T47D (cell line): Measurements from ENCODE around the gene ONECUT1.
A peak's percentile ranks its signal among the peaks of the same experiment; 100 is the strongest.

Source experiments
- DNase-seq, 2 experiments: peaks; one replicate each; pipeline versions ENCODE4 v3.0.0 to v3.0.0-alpha.2; 2011 to 2012; ENCODE audit warnings: low read depth in 1 of 2, low spot score in 1 of 2
- JUND ChIP-seq: IDR thresholded peaks from 2 replicates; pipeline ENCODE4 v1.6.1; 2012; ENCODE audit warnings: low read depth
- in situ Hi-C: cut with HindIII; loops from 2 replicates; pipeline ENCODE4 v1.10.0; 2016; ENCODE audit warnings: low sequenced_read_pairs, low pct_unique_long_range_greater_than_20kb

The ONECUT1 gene

DNA sequence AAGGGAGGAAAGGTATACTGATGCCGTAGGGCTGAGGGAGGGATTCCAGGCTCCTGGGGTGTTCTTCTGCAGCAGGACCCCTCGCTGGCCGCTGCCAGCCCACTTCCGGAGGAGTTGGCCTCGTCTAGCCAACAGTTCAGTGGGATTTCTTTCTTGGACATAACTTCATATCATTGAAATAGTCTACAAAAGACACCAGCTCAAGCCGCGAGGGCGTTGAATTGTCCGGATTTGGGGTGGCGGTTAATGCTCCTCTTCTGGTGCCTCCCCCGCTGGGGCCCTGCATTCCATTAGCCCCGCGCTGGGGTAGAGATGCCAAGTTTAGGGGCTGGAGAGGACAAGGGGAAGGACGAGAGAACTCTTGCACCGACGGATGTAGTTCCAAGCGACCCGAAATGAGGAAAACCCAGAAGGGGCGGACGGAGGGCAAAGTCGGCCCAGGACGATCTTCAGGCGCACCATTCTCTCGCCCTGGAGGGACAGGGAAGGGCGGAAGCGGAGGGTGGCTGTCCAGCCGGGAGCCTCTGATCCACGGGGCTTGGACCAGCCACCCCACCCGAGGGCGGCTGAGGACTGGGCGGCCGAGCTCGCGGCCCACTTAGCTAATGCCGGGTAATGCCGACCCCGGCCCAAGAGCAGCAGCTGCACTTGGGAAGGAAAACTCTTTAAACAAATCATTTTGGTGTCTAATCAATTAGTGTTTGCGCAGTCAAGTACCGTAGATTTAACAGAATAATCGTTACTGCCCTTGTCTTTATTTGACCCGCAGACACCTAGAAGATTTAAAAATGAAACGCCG, 4.7 kb upstream of the ONECUT1 start:
- no peak for TF ChIP-seq JUND
- no peak for DNase-seq
- in situ Hi-C loops = no loop called here

DNA sequence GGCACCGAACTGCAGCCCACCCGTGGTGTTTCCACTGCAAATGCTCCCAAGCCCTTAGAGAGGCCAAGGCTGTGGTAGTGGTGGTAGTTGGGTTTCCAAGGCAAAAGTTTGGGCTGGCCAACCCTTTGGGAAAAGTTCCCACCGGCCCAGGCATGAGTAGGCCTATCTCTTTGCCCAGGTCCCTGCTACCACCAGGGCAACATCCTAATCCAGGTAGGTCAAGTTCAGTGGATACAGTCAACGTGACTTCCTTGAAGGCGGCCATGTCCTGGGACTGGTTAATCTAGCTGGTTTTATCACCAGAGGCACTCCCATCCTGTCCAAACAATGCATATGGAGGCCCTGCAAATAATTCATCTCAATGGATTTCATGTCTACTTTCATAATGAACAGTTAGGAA, 1.6 kb upstream of the ONECUT1 start:
- no peak for TF ChIP-seq JUND
- in situ Hi-C loops = no loop called here

DNA sequence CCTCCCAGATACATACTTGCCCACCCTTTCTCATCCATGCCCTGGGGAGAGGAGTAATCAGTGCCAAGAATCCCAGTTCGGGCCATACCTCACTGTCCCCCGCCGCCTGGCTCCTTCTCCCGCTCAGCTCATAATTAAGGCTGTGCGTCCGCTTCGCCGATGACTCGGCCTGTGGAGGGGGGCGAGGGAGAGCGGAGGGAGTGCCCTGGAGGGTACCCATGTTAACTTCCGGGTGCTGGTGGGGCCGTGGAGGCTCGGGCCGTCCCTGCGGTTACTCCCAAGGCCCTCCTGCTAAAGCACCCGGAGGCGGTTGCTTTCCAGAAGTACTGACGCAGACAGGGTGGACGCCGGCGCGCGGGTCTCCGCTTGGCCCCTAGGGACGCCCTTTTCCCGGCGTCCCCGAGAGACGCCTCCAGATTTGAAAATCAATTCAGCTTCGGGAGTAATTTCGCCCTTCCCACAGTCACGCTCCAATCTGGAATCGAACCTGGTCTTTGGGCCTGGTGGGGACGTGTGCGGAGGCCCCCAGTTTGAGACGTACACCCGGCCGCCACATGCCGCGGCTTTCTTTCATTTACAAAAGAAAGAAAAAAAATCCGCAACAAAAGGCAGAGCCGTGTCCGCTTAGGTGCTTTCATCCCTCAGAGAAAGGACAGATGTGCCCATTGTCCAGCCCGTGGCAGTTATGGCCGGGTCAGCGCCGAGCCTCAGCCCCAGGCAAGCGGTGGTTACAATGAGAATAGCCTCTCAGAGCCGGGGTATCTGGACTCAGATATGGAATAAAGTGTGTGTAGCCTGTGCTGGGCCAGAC, 1.0 kb upstream of the ONECUT1 start:
- in situ Hi-C loops = no loop called here
- DNase-seq = no peak

More for the DNA sequence above, 1.6 kb upstream of the ONECUT1 start:
- no peak for DNase-seq

DNA sequence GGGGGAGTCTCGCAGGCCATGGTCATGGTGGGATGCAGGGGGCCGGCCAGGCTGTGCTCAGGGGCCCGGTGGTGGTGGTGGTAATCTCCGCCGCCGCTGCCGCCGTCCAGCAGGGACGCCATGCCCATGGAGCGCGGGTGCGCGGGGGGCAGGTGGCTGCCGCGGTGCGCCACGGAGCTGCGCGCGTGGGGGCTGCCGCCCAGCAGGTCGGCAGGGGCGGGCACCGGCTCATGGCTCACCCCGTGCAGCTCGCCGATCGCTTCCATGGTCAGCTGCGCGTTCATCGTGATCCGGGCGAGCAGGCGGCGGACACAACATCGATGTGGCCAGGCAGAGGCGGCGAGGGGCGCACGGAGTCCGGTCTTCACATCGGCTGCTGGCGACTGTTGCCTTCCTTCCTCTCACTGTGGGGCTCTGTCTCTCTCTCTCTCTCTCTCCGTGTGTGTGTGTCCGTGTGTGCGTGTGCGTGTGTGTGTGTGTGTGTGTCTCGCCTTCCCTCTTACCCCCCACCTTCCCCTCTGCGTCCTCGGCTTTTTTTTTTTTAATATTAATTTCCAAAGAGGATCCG, 451 bp downstream of the ONECUT1 start:
- no peak for TF ChIP-seq JUND
- peak in 1 of 2 experiments; percentile 36 for DNase-seq
- in situ Hi-C loops = no loop called here

More for the DNA sequence above, 1.0 kb upstream of the ONECUT1 start:
- no peak for TF ChIP-seq JUND

DNA sequence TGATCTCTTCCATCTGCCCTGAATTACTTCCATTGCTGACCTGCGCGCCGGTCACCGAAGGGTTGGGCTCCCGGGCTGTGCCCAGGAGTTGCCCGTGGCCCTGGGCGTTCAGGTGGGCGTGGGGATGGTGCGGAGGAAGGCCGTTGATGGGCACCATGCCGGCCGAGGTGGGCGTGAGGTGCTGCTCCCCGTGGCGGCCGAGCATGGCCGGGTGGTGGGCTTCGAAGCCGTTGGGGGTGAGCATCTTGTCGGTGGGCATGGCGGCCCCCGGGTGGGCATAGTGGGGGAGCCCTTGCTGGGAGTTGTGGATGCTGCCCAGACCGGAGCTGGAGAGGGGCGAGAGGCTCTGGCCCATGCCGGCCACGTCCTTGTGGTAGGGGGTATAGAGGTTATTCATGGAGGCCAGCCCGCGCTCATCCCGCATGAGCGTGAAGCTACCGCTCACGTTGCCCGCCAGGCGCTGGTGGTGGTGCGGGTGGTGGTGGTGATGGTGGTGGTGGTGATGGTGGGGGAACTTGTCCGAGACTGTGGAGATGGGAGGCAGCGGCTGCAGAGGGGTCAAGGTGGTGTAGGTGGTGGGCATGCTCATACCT, 1.0 kb downstream of the ONECUT1 start:
- no peak for DNase-seq
- in situ Hi-C loops = no loop called here

DNA sequence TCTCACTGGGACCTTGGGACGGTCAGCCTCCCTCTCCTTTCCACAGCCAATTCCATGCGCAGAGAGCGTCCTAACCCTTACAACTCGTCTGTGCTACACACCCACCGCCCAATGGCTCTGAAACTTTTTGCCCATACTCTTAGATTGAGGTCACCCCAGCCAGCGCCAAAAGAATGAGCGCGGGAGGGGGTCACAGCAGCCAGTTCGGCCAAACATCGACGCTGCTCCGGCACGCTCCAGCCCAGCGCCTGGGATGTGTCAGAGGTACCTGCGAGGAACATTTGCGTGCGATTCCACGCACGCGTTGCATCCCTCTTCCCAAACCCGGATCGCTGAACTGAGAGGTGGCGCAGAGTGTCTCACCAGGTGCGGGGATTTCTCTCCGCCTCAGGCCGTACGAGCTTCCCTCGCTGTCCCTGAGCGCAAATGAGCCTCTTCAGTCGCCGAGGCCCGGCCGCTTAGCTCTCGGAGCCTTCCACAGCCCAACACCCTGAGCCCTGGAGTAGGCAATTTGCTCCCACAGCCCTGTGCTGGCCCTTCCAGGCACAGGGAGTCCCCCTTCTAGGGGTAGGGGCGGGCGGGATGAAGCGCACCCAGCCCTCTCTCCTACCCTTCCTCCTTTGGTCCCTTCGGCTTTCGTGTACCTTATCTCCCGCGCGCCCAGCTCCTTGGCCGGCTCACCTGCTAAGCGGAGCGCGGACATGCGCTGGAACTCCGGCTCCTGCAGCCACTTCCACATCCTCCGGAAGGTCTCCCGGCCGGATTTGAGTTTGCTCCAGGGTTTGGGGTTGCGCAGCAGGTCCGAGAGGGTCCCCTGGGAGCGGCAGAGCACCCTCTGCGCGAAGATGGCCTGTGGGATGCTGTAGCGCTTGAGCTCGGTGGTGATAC, 1.8 kb downstream of the ONECUT1 start:
- in situ Hi-C loops = no loop called here
- TF ChIP-seq JUND = no peak
- no peak for DNase-seq

More for the DNA sequence above, 1.0 kb downstream of the ONECUT1 start:
- TF ChIP-seq JUND = no peak

DNA sequence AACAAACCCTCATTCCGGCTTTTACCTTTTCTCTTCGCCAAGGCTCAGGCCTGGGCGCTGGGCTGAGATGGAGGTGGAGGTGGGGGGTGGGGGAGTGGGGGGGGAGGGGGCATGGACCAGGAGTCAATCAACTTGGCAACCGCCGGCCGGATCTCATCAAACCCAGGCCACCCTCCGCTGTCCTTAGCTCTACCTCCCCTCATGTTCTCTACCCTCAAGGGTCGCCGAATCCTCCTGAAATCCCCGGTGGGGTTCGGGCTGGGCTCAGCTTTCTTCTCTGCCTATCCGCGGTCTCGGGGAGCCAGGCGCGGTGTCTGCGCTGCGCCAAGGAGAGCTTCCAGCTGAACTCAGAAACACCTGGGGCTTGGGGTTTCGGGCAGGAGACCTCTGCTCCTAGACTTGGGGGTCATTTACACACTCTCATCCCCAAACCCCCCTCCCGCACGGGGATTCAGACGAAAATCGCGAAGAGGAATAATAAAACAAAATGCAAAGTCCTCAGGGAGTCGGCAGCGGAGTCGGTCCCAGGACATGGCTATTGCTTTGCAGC, 2.5 kb downstream of the ONECUT1 start:
- no peak for DNase-seq
- in situ Hi-C loops = no loop called here
- no peak for TF ChIP-seq JUND

DNA sequence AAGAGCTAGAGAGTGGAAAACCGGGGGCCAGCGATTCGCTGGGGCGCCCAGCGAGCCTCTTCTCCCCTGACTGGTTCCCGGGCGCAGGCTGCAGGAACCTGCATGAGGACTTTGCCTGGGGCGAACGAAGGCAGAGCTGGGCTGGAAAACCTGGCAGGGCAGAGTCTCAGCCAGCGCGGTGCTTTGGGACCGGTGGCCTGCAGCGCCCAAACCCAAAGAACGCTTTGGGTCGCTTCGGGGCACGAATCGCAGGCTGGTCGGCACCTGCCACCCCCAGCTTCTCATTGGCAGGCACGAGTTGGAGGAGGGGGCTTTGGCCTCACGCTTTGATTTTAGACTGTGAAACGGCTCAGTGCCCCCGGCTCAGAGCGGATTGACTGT, 3.0 kb downstream of the ONECUT1 start:
- TF ChIP-seq JUND = no peak
- in situ Hi-C loops = no loop called here
- DNase-seq = peak in 1 of 2 experiments; percentile 38

DNA sequence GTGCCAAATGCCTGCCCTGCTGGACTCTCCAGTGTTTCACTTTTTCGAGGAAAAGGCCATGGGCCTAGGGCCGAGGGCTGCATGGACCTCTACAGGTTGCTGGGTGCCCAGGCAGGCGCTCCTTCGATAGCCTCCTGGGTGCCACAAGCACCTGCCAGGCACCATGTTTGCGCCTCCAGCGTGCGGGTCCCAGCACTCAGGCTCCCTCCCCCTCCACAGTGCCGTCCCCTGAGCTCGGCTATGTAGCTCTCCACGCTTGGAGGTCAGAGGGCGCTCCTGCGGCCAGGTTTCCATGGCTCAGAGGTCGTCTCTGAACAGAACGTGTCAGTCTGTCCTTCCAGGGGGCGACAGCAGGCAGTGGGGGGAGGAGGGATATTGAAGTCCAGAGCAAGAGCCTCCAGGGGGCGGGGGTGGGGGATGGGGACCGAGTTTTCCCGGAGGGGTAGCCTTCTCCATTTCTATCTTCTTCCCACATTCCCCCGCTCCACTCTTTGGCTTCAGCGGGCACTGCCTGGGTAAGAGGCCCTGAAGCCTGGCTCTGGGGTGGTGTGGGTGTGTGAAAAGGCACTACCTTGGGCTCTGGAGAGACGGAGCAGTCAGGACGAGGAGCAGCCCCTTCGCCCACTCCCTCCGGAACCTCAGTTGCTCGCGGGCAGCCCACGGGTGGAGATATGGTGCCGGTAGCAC, 3.6 kb downstream of the ONECUT1 start:
- TF ChIP-seq JUND = no peak
- no peak for DNase-seq
- in situ Hi-C loops = no loop called here

DNA sequence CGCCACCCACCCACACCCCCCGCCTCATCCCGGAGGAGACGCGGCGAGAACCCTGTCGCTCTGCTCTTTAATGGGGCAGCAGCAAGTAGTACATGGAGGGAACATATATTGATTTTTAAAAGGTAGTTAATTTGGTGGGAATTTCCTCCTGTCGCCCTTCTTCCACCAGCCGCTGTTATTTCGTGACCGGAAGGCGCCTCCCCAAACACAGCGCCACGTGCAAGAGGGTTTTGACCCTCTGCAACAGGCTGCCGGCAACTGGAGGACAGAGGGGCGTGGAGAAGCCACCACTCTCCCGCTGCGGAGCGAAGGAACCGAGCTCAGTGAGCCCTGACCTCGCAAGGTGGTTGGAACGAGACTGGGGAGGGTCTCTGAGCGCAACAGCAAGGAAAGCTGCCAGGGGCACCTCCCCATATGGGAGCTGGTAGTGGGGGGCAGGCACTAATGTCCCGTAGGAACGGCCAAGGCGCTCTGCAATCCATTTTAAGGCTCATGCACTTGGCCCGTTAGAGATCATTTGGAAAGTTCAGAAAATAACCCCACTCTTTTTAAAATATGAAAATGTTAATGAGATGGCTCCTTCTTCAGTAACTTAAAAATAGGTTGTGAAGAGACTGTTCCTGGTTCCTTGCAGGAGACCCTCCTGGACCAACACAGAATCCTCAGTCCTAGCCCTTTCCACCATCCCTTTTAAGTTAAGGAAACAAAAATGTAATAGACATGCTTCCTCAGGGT, 4.3 kb downstream of the ONECUT1 start:
- TF ChIP-seq JUND = no peak
- in situ Hi-C loops = no loop called here
- no peak for DNase-seq
